Measurements from ENCODE around the gene TRAT1. TPM values are rescaled to one million over a fixed set of nuclear protein-coding genes. Genes with fewer than 3 reads are reported as not detected.

TRAT1 gene
- total RNA-seq, 2 experiments from 2014 or later = 82.6 to 88.8 TPM

GRCh38 chr3:108838436-108838835, 15.8 kb downstream of the TRAT1 start:
- DNase-seq (peak in 5 of 14 experiments; percentile 23 to 62 (median 49)), ATAC-seq (ENCODE audit: poor library complexity) (no peak)
- TF ChIP-seq CTCF (IDR thresholded peaks at IDR 0.05) = no peak
- peaks cover 42% of the 10 kb centered on the region for H3K4me1 ChIP-seq (ENCODE audit: insufficient read depth, low read length)
- intact Hi-C loops (cut with DNase I, micrococcal nuclease) = loop anchor here in 1 of 2 experiments (10.0 kb wide), 1 partner anchor 54 kb away; no protein-coding TSS in a partner anchor
- no peaks in the 10 kb centered on the region for H3K27me3 Mint-ChIP-seq
- peaks cover 91% of the 10 kb centered on the region for H3K4me1 Mint-ChIP-seq (ENCODE audit: low read depth)
- H3K36me3 ChIP-seq (ENCODE audit: insufficient read depth, low read length) = peaks cover 56% of the 10 kb centered on the region
- H3K9me3 ChIP-seq (ENCODE audit: control insufficient read depth in 1 of 2, insufficient read depth in 1 of 2, low read length in 2 of 2) = no peaks in the 10 kb centered on the region
- peak overlapping the region; percentile 85 for H3K27ac Mint-ChIP-seq
- peak overlapping the region in 1 of 2 donors; percentile 3 for H3K27ac ChIP-seq (ENCODE audit: low read depth in 1 of 2, low read length in 2 of 2)
- CTCF ChIA-PET = interaction anchor here (0.8 to 2.5 kb wide), 5 partner anchors 11 to 77 kb away, joined by 3 to 7 read pairs (median 7); no protein-coding TSS in a partner anchor
- H3K9me3 Mint-ChIP-seq = no peaks in the 10 kb centered on the region
- POLR2A ChIA-PET = interaction anchor here (0.7 to 3.3 kb wide), 5 partner anchors 11 to 249 kb away, joined by 3 to 19 read pairs (median 11); partner anchors contain the start of genes CIP2A, DZIP3 and TRAT1
- no peaks in the 10 kb centered on the region for H3K27me3 ChIP-seq (ENCODE audit: control insufficient read depth in 1 of 2, insufficient read depth in 2 of 2, low read length in 2 of 2)
- H3K4me3 Mint-ChIP-seq = peak overlapping the region; percentile 75
- no peak overlapping the region for H3K4me3 ChIP-seq (ENCODE audit: low read length)
- peaks cover 80% of the 10 kb centered on the region for H3K36me3 Mint-ChIP-seq (ENCODE audit: low read depth)

- Histone ChIP-seq H3K9me3 (ENCODE audit: control insufficient read depth in 1 of 2, insufficient read depth in 1 of 2, low read length in 2 of 2) (no peaks in the 10 kb centered on the region), H3K36me3 (ENCODE audit: insufficient read depth, low read length) (peaks cover 87% of the 10 kb centered on the region), H3K4me1 (ENCODE audit: insufficient read depth, low read length) (peaks cover 34% of the 10 kb centered on the region), H3K27me3 (ENCODE audit: control insufficient read depth in 1 of 2, insufficient read depth in 2 of 2, low read length in 2 of 2) (no peaks in the 10 kb centered on the region), H3K27ac (ENCODE audit: low read depth in 1 of 2, low read length in 2 of 2) (no peak overlapping the region), H3K4me3 (ENCODE audit: low read length) (no peak overlapping the region)
- H3K4me1 Mint-ChIP-seq (ENCODE audit: low read depth) = peaks cover 78% of the 10 kb centered on the region
- POLR2A ChIA-PET = interaction anchor here (1.0 to 1.3 kb wide), 2 partner anchors 15 to 39 kb away, joined by 3 to 4 read pairs; no protein-coding TSS in a partner anchor
- CTCF ChIA-PET = no interaction called here
- H3K27me3 Mint-ChIP-seq = no peaks in the 10 kb centered on the region
- intact Hi-C loops (cut with DNase I, micrococcal nuclease) = loop anchor here in 1 of 2 experiments (2.0 kb wide), 1 partner anchor 15 kb away; no protein-coding TSS in a partner anchor
- peak; percentile 24 for ATAC-seq (ENCODE audit: poor library complexity)
- DNase-seq = no peak
- no peak for TF ChIP-seq CTCF (IDR thresholded peaks at IDR 0.05)
- peak overlapping the region; percentile 62 for H3K4me3 Mint-ChIP-seq
- H3K27ac Mint-ChIP-seq = peak overlapping the region; percentile 82
- no peaks in the 10 kb centered on the region for H3K9me3 Mint-ChIP-seq
- H3K36me3 Mint-ChIP-seq (ENCODE audit: low read depth) = peaks cover 88% of the 10 kb centered on the region
Measured at GRCh38 chr3:108845709-108846293, 23.2 kb downstream of the TRAT1 start.

GRCh38 chr3:108847187-108847586, 24.6 kb downstream of the TRAT1 start:
- Histone ChIP-seq H3K9me3 (ENCODE audit: control insufficient read depth in 1 of 2, insufficient read depth in 1 of 2, low read length in 2 of 2) (no peaks in the 10 kb centered on the region), H3K4me1 (ENCODE audit: insufficient read depth, low read length) (peaks cover 25% of the 10 kb centered on the region), H3K27me3 (ENCODE audit: control insufficient read depth in 1 of 2, insufficient read depth in 2 of 2, low read length in 2 of 2) (no peaks in the 10 kb centered on the region), H3K36me3 (ENCODE audit: insufficient read depth, low read length) (peaks cover 85% of the 10 kb centered on the region), H3K27ac (ENCODE audit: low read depth in 1 of 2, low read length in 2 of 2) (no peak overlapping the region), H3K4me3 (ENCODE audit: low read length) (no peak overlapping the region)
- Mint-ChIP-seq H3K4me1 (ENCODE audit: low read depth) (peaks cover 74% of the 10 kb centered on the region), H3K27me3 (no peaks in the 10 kb centered on the region), H3K4me3 (no peak overlapping the region), H3K27ac (peak overlapping the region; percentile 82), H3K9me3 (no peaks in the 10 kb centered on the region), H3K36me3 (ENCODE audit: low read depth) (peaks cover 89% of the 10 kb centered on the region)
- POLR2A ChIA-PET = interaction anchor here (1.2 to 1.5 kb wide), 2 partner anchors 12 to 26 kb away, joined by 3 read pairs; no protein-coding TSS in a partner anchor
- ATAC-seq (ENCODE audit: poor library complexity) (no peak), DNase-seq (no peak)
- CTCF ChIA-PET = interaction anchor here (0.8 to 1.0 kb wide), 2 partner anchors 29 to 68 kb away, joined by 3 to 5 read pairs; no protein-coding TSS in a partner anchor
- TF ChIP-seq CTCF (IDR thresholded peaks at IDR 0.05) = no peak
- intact Hi-C loops (cut with DNase I, micrococcal nuclease) = loop anchor here in 1 of 2 experiments (2.0 kb wide), 1 partner anchor 16 kb away; no protein-coding TSS in a partner anchor

Data from CD4-positive, alpha-beta T cell (primary cell).